SK-N-SH (cell line): ENCODE data around the gene ABI1. TPM values are rescaled to one million over a fixed set of nuclear protein-coding genes. Genes with fewer than 3 reads are reported as not detected.

Experiments used
- CTCF ChIA-PET: fragments of 300-600, 350-600 bp; formaldehyde crosslinking; extraction: SDS; loops from one replicate; lab custom pipeline; 2021; lab: Yijun Ruan, JAX
- POLR2A ChIA-PET: fragments of 350-600 bp; sonication (Branson Sonifier 250); formaldehyde crosslinking; extraction: SDS; loops from one replicate; lab custom pipeline; 2020; ENCODE audit warnings: antibody characterized with exemption, inconsistent platforms; lab: Yijun Ruan, JAX
- DNase-seq: peaks from one replicate; pipeline ENCODE4 v3.0.0; 2012
- H2AFZ ChIP-seq: fragments of 200-600 bp; sonication (generic); 2 replicates; pipeline ENCODE4 v1.8.1; 2016; ENCODE audit warnings: antibody characterized with exemption, mild to moderate bottlenecking, low read depth
- H3F3A ChIP-seq: fragments of 200-600 bp; sonication (generic); replicated peaks from 2 replicates; pipeline ENCODE3; 2016; ENCODE audit warnings: antibody characterized with exemption, mild to moderate bottlenecking; ENCODE audit not compliant: insufficient read depth
- H3K27ac ChIP-seq, 2 experiments: fragments of 200-500 bp in 1 of 2; fragments of 200-600 bp in 1 of 2; sonication (Bioruptor generic) in 1 of 2; sonication (generic), shearing (Covaris generic) in 1 of 2; 2 replicates each; pipeline versions ENCODE4 v1.5.1 to v1.6.1; 2014 to 2016; ENCODE audit warnings: low read depth in 2 of 2, inconsistent platforms in 1 of 2, low read length in 1 of 2, mild to moderate bottlenecking in 1 of 2, mixed read lengths in 1 of 2
- H3K27me3 ChIP-seq: fragments of 200-600 bp; sonication (generic), shearing (Covaris generic); 2 replicates; pipeline ENCODE4 v1.6.1; 2016; ENCODE audit warnings: mixed run types; ENCODE audit not compliant: insufficient read depth
- H3K36me3 ChIP-seq, 2 experiments: fragments of 200-500 bp in 1 of 2; fragments of 200-600 bp in 1 of 2; sonication (Bioruptor generic) in 1 of 2; sonication (generic) in 1 of 2; replicated peaks in 1 of 2; 2 replicates each; pipeline versions ENCODE3 to v1.5.1; 2014 to 2016; ENCODE audit warnings: low read length in 1 of 2, mild to moderate bottlenecking in 1 of 2; ENCODE audit not compliant: insufficient read depth in 2 of 2, control insufficient read depth in 1 of 2
- H3K4me1 ChIP-seq, 2 experiments: fragments of 200-500 bp in 1 of 2; fragments of 200-600 bp in 1 of 2; sonication (Bioruptor generic) in 1 of 2; sonication (generic), shearing (Covaris generic) in 1 of 2; 2 replicates each; pipeline versions ENCODE4 v1.5.1 to v1.6.1; 2014 to 2016; ENCODE audit warnings: low read depth in 1 of 2, low read length in 1 of 2, mixed run types in 1 of 2; ENCODE audit not compliant: insufficient read depth in 2 of 2, control insufficient read depth in 1 of 2
- H3K4me2 ChIP-seq: fragments of 200-600 bp; sonication (generic), shearing (Covaris generic); 2 replicates; pipeline ENCODE4 v1.6.1; 2017; ENCODE audit warnings: mixed run types
- H3K4me3 ChIP-seq, 2 experiments: fragments of 200-500 bp in 1 of 2; fragments of 200-600 bp in 1 of 2; sonication (Bioruptor generic) in 1 of 2; sonication (generic), shearing (Covaris generic) in 1 of 2; 2 replicates each; pipeline versions ENCODE4 v1.5.1 to v1.8.1; 2014 to 2016; ENCODE audit warnings: low read depth in 2 of 2, inconsistent platforms in 1 of 2, low read length in 1 of 2, mild to moderate bottlenecking in 1 of 2, mixed read lengths in 1 of 2, moderate library complexity in 1 of 2
- H3K79me2 ChIP-seq: fragments of 200-600 bp; sonication (generic); 2 replicates; pipeline ENCODE4 v1.8.1; 2017; ENCODE audit warnings: mild to moderate bottlenecking; ENCODE audit not compliant: insufficient read depth
- H3K9ac ChIP-seq: fragments of 200-600 bp; sonication (generic); 2 replicates; pipeline ENCODE4 v1.6.1; 2017; ENCODE audit warnings: mixed run types
- H3K9me2 ChIP-seq: fragments of 200-600 bp; sonication (generic); 2 replicates; pipeline ENCODE4 v1.6.1; 2017; ENCODE audit warnings: mixed run types
- H3K9me3 ChIP-seq: fragments of 200-600 bp; sonication (generic); 2 replicates; pipeline ENCODE4 v1.6.1; 2017; ENCODE audit warnings: mixed run types, mild to moderate bottlenecking, moderate library complexity
- H4K20me1 ChIP-seq: fragments of 200-600 bp; sonication (generic); 2 replicates; pipeline ENCODE4 v1.6.1; 2017; ENCODE audit warnings: mild to moderate bottlenecking, mixed run types; ENCODE audit not compliant: insufficient read depth
- CHD2 ChIP-seq: fragments of 150-350 bp; IDR thresholded peaks from 2 replicates; pipeline ENCODE4 v1.6.1; 2018; ENCODE audit warnings: low read length; ENCODE audit not compliant: partially characterized antibody
- EP300 ChIP-seq, 2 experiments: IDR thresholded peaks; 2 replicates each; pipeline versions ENCODE4 v1.4.0 to v1.6.1; 2012; ENCODE audit warnings: borderline replicate concordance in 1 of 2, low read depth in 1 of 2, low read length in 1 of 2
- EZH2phosphoT487 ChIP-seq: fragments of 200-600 bp; sonication (generic); IDR thresholded peaks from 2 replicates; pipeline ENCODE4 v1.6.1; 2017; ENCODE audit warnings: low read depth, mixed run types, mild to moderate bottlenecking, antibody characterized with exemption, moderate library complexity, borderline replicate concordance
- GABPA ChIP-seq: IDR thresholded peaks from 2 replicates; pipeline ENCODE4 v1.4.0; 2012; ENCODE audit warnings: low read depth, mild to moderate bottlenecking
- JUND ChIP-seq: IDR thresholded peaks from 2 replicates; pipeline ENCODE4 v1.4.0; 2012
- MEF2A ChIP-seq: IDR thresholded peaks from 2 replicates; pipeline ENCODE4 v1.4.0; 2012; ENCODE audit warnings: low read depth, borderline replicate concordance
- MXI1 ChIP-seq: IDR thresholded peaks from 2 replicates; pipeline ENCODE4 v1.6.1; 2012; ENCODE audit warnings: mild to moderate bottlenecking, low read depth, low read length, improper control_type of control experiment
- NFIC ChIP-seq: IDR thresholded peaks from 2 replicates; pipeline ENCODE4 v1.4.0; 2012; ENCODE audit warnings: borderline replicate concordance
- NRF1 ChIP-seq: IDR thresholded peaks from 2 replicates; pipeline ENCODE4 v1.6.1; 2012; ENCODE audit warnings: low read depth, mild to moderate bottlenecking, low read length
- POLR2AphosphoS5 ChIP-seq: IDR thresholded peaks from 2 replicates; pipeline ENCODE4 v1.6.1; 2012; ENCODE audit warnings: low read depth, low read length
- RAD21 ChIP-seq: IDR thresholded peaks from 2 replicates; pipeline ENCODE4 v1.6.1; 2012; ENCODE audit warnings: mild to moderate bottlenecking, low read length
- RFX5 ChIP-seq: IDR thresholded peaks from 2 replicates; pipeline ENCODE4 v1.6.1; 2012; ENCODE audit warnings: mild to moderate bottlenecking, improper control_type of control experiment, low read length
- SIN3A ChIP-seq: IDR thresholded peaks from 2 replicates; pipeline ENCODE4 v1.6.1; 2012; ENCODE audit warnings: low read depth, mild to moderate bottlenecking, low read length, moderate library complexity, borderline replicate concordance
- SMC3 ChIP-seq: IDR thresholded peaks from 2 replicates; pipeline ENCODE4 v1.6.1; 2012; ENCODE audit warnings: low read depth, low read length, improper control_type of control experiment
- TAF1 ChIP-seq: IDR thresholded peaks from 2 replicates; pipeline ENCODE4 v1.6.1; 2012; ENCODE audit warnings: low read depth, mild to moderate bottlenecking, low read length, moderate library complexity, borderline replicate concordance
- TCF12 ChIP-seq: IDR thresholded peaks from 2 replicates; pipeline ENCODE4 v1.4.0; 2012
- TEAD4 ChIP-seq: IDR thresholded peaks from 2 replicates; pipeline ENCODE4 v1.4.0; 2012; ENCODE audit warnings: mild to moderate bottlenecking, borderline replicate concordance; ENCODE audit not compliant: insufficient read depth
- YY1 ChIP-seq: IDR thresholded peaks from 2 replicates; pipeline ENCODE4 v1.4.0; 2012; ENCODE audit warnings: low read depth, mild to moderate bottlenecking
- WGBS: methylation state at CpG from one replicate; pipeline ENCODE4 v1.1.6; 2017; ENCODE audit warnings: low lambda C conversion rate; 5-methylcytosine and 5-hydroxymethylcytosine counted together
- polyA plus RNA-seq, 3 experiments: library from polyadenylated mRNA; depleted of rRNA; stranded (reverse); fragments of >200 nt; gene quantifications; 2 replicates each; pipeline ENCODE4 v1.2.3, GENCODE V29; 2012
- TF ChIP-seq, protein P1 (sequence below): fragments of 150-350 bp; IDR thresholded peaks from 2 replicates; pipeline ENCODE4 v1.6.1; 2016; ENCODE audit warnings: mild to moderate bottlenecking, low read depth, low read length
- TF ChIP-seq, protein P2 (sequence below): fragments of 200-600 bp; sonication (generic); IDR thresholded peaks from 2 replicates; pipeline ENCODE4 v1.6.1; 2017; ENCODE audit warnings: antibody characterized with exemption, mild to moderate bottlenecking, moderate library complexity
- TF ChIP-seq, protein P3 (sequence below): IDR thresholded peaks from 2 replicates; pipeline ENCODE4 v1.4.0; 2012; ENCODE audit warnings: low read depth
- TF ChIP-seq, protein P4 (sequence below): IDR thresholded peaks from 2 replicates; pipeline ENCODE4 v1.4.0; 2012; ENCODE audit warnings: low read depth, borderline replicate concordance

Gene ABI1
- polyA plus RNA-seq, 1 of the 3 experiments (the other 2 are of a cell fraction), result 36.7 TPM

DNA sequence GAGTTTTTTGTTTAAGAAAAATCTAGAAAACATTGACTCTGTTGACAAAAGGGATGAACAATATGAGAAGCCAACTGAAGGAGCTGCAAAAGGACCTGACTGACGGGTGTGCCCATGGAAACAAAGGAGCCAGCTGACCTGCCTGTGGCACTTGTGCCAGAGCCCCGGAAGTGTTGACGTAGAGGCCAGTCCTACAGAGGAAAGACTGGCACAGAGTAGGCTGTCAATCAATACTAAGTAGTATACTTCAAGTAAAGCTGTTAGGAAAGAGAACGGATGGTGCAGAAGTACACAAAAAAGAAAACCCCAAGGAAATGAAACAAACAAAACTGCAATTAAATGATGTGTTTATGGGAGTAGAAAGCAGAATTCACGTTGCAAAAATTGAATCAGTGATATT, 19.0 kb upstream of the ABI1 start:
- Histone ChIP-seq H3K4me2 (no peak overlapping the region), H3K4me3 (no peak overlapping the region), H3K4me1 (peaks cover 0 to 2% of the 10 kb centered on the region in 2 experiments; a peak in 1 of 4 replicates), H4K20me1 (no peaks in the 10 kb centered on the region), H3K9me2 (no peaks in the 10 kb centered on the region), H3F3A (peaks cover 3% of the 10 kb centered on the region), H3K36me3 (no peaks in the 10 kb centered on the region), H3K27me3 (peaks cover 11% of the 10 kb centered on the region), H2AFZ (no peak overlapping the region), H3K27ac (no peak overlapping the region), H3K9me3 (no peaks in the 10 kb centered on the region), H3K9ac (no peak overlapping the region), H3K79me2 (no peaks in the 10 kb centered on the region)
- ChIA-PET POLR2A (no interaction called here), CTCF (interaction anchor here (2.9 to 9.1 kb wide), 3 partner anchors 10 to 150 kb away, joined by 14 to 143 read pairs (median 43); partner anchors contain the start of gene ABI1)
- 38% methylated on average over 5 of the region's 5 CpGs for WGBS
- TF ChIP-seq EZH2phosphoT487 (no peak), RFX5 (no peak), TEAD4 (no peak), RAD21 (no peak), NRF1 (no peak), GABPA (no peak), SIN3A (no peak), SMC3 (no peak), MEF2A (no peak)
- TF ChIP-seq, protein P1, sequence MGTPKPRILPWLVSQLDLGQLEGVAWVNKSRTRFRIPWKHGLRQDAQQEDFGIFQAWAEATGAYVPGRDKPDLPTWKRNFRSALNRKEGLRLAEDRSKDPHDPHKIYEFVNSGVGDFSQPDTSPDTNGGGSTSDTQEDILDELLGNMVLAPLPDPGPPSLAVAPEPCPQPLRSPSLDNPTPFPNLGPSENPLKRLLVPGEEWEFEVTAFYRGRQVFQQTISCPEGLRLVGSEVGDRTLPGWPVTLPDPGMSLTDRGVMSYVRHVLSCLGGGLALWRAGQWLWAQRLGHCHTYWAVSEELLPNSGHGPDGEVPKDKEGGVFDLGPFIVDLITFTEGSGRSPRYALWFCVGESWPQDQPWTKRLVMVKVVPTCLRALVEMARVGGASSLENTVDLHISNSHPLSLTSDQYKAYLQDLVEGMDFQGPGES, result no peak
- TF ChIP-seq, protein P2, sequence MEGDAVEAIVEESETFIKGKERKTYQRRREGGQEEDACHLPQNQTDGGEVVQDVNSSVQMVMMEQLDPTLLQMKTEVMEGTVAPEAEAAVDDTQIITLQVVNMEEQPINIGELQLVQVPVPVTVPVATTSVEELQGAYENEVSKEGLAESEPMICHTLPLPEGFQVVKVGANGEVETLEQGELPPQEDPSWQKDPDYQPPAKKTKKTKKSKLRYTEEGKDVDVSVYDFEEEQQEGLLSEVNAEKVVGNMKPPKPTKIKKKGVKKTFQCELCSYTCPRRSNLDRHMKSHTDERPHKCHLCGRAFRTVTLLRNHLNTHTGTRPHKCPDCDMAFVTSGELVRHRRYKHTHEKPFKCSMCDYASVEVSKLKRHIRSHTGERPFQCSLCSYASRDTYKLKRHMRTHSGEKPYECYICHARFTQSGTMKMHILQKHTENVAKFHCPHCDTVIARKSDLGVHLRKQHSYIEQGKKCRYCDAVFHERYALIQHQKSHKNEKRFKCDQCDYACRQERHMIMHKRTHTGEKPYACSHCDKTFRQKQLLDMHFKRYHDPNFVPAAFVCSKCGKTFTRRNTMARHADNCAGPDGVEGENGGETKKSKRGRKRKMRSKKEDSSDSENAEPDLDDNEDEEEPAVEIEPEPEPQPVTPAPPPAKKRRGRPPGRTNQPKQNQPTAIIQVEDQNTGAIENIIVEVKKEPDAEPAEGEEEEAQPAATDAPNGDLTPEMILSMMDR, result no peak
- TF ChIP-seq, protein P3, sequence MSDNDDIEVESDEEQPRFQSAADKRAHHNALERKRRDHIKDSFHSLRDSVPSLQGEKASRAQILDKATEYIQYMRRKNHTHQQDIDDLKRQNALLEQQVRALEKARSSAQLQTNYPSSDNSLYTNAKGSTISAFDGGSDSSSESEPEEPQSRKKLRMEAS, result no peak
- no peak for DNase-seq

DNA sequence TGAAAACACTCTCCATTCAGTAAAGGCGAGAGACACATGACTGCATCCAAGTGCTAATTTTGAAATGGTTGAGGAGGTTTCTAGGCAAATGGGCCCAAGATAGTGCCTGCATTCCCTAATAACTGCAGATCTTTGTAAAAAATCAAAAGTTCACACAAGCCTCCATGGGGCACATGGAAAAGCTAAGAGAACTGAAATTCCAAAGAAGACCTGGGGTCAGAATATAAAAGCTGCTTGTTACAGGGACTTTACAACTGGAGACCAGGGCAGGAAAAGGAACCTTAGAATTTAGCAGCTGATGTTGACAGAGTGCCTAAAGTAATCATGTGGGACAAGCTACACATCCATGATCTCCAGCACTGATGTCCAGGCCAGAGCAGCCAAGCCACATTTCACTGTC, 10.0 kb upstream of the ABI1 start:
- Histone ChIP-seq H3K4me1 (no peaks in the 10 kb centered on the region), H3K36me3 (no peaks in the 10 kb centered on the region), H3K9me2 (no peaks in the 10 kb centered on the region), H3F3A (no peaks in the 10 kb centered on the region), H3K9ac (no peak overlapping the region), H3K27me3 (no peaks in the 10 kb centered on the region; the same call in 1 of the 2 replicates), H3K4me2 (no peak overlapping the region), H2AFZ (no peak overlapping the region), H3K4me3 (no peak overlapping the region), H3K27ac (no peak overlapping the region), H3K79me2 (no peaks in the 10 kb centered on the region), H4K20me1 (no peaks in the 10 kb centered on the region), H3K9me3 (no peaks in the 10 kb centered on the region)
- POLR2A ChIA-PET, result no interaction called here
- WGBS, result 78% methylated on average over 1 of the region's 1 CpG
- no peak for DNase-seq
- CTCF ChIA-PET, result interaction anchor here (0.7 to 7.1 kb wide), 3 partner anchors 8 to 145 kb away, joined by 4 to 39 read pairs (median 5); no protein-coding TSS in a partner anchor
- TF ChIP-seq, protein P3, result no peak
- TF ChIP-seq TEAD4, result no peak
- TF ChIP-seq POLR2AphosphoS5, result no peak
- TF ChIP-seq CHD2, result no peak
- no peak for TF ChIP-seq EP300 (IDR thresholded peaks at IDR 0.05; ENCODE audit: borderline replicate concordance in 1 of 2, low read depth in 1 of 2, low read length in 1 of 2)
- TF ChIP-seq TCF12, result no peak
- TF ChIP-seq, protein P4, sequence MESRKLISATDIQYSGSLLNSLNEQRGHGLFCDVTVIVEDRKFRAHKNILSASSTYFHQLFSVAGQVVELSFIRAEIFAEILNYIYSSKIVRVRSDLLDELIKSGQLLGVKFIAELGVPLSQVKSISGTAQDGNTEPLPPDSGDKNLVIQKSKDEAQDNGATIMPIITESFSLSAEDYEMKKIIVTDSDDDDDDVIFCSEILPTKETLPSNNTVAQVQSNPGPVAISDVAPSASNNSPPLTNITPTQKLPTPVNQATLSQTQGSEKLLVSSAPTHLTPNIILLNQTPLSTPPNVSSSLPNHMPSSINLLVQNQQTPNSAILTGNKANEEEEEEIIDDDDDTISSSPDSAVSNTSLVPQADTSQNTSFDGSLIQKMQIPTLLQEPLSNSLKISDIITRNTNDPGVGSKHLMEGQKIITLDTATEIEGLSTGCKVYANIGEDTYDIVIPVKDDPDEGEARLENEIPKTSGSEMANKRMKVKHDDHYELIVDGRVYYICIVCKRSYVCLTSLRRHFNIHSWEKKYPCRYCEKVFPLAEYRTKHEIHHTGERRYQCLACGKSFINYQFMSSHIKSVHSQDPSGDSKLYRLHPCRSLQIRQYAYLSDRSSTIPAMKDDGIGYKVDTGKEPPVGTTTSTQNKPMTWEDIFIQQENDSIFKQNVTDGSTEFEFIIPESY, result no peak
- no peak for TF ChIP-seq RAD21
- TF ChIP-seq SIN3A, result no peak
- TF ChIP-seq EZH2phosphoT487, result no peak
- TF ChIP-seq NFIC, result no peak
- TF ChIP-seq YY1, result no peak
- TF ChIP-seq NRF1, result no peak
- no peak for TF ChIP-seq MXI1
- no peak for TF ChIP-seq TAF1
- TF ChIP-seq JUND, result no peak
